Neuronal stem cell (in vitro differentiated cells): ENCODE results near the gene FIZ1.

ENCODE experiments used
- DNase-seq: peaks from one replicate; pipeline ENCODE4 v3.0.0-alpha.2; 2013; ENCODE audit warnings: low spot score
- H2AFZ ChIP-seq: one replicate; pipeline ENCODE4 v1.6.1; 2013; ENCODE audit warnings: mild to moderate bottlenecking, low read length, inconsistent platforms
- H2AK5ac ChIP-seq: 2 replicates; pipeline ENCODE4 v1.6.1; 2013; ENCODE audit warnings: low read depth, mild to moderate bottlenecking, inconsistent platforms, low read length, moderate library complexity, mixed read lengths
- H2BK120ac ChIP-seq: 2 replicates; pipeline ENCODE4 v1.6.1; 2013; ENCODE audit warnings: low read depth, mild to moderate bottlenecking, inconsistent platforms, low read length, moderate library complexity, mixed read lengths
- H2BK12ac ChIP-seq: one replicate; pipeline ENCODE4 v1.6.1; 2013; ENCODE audit warnings: low read length, inconsistent platforms
- H2BK15ac ChIP-seq: 2 replicates; pipeline ENCODE4 v1.6.1; 2013; ENCODE audit warnings: mild to moderate bottlenecking, low read length, inconsistent platforms, mixed read lengths
- H2BK5ac ChIP-seq: one replicate; pipeline ENCODE4 v1.6.1; 2013; ENCODE audit warnings: inconsistent platforms, mild to moderate bottlenecking, low read length, moderate library complexity
- H3K14ac ChIP-seq: one replicate; pipeline ENCODE4 v1.6.1; 2013; ENCODE audit warnings: low read length, inconsistent platforms
- H3K18ac ChIP-seq: 2 replicates; pipeline ENCODE4 v1.6.1; 2013; ENCODE audit warnings: low read length, inconsistent platforms
- H3K23ac ChIP-seq: 2 replicates; pipeline ENCODE4 v1.6.1; 2013; ENCODE audit warnings: low read depth, mild to moderate bottlenecking, mixed read lengths, low read length, inconsistent platforms; ENCODE audit not compliant: poor library complexity
- H3K27ac ChIP-seq: replicated peaks from 3 replicates; pipeline ENCODE4 v1.5.1; 2013; ENCODE audit warnings: low read length, inconsistent platforms
- H3K27me3 ChIP-seq, 3 experiments: 2 replicates each; pipeline ENCODE4 v1.6.1; 2013; ENCODE audit warnings: low read length in 3 of 3, mild to moderate bottlenecking in 2 of 3, inconsistent platforms in 1 of 3, low read depth in 1 of 3, mixed read lengths in 1 of 3, moderate library complexity in 1 of 3; ENCODE audit not compliant: control insufficient read depth in 3 of 3, insufficient read depth in 3 of 3
- H3K36me3 ChIP-seq, 2 donors: replicated peaks in 1 of 2; 2 replicates each; pipeline ENCODE4 v1.6.1; 2013; ENCODE audit warnings: low read length in 2 of 2; ENCODE audit not compliant: control insufficient read depth in 2 of 2, insufficient read depth in 2 of 2
- H3K4ac ChIP-seq: 2 replicates; pipeline ENCODE4 v1.6.1; 2013; ENCODE audit warnings: inconsistent platforms, mild to moderate bottlenecking, low read length, moderate library complexity
- H3K4me1 ChIP-seq, 2 donors: 1 replicate in 1 of 2; 2 replicates in 1 of 2; pipeline ENCODE4 v1.6.1; 2013; ENCODE audit warnings: low read length in 2 of 2, low read depth in 1 of 2; ENCODE audit not compliant: control insufficient read depth in 2 of 2, insufficient read depth in 1 of 2
- H3K4me2 ChIP-seq: one replicate; pipeline ENCODE4 v1.6.1; 2013; ENCODE audit warnings: mild to moderate bottlenecking, low read length, inconsistent platforms; ENCODE audit not compliant: insufficient read depth, poor library complexity, severe bottlenecking
- H3K4me3 ChIP-seq, 2 donors: 2 replicates each; pipeline ENCODE4 v1.5.1; 2013; ENCODE audit warnings: low read length in 2 of 2, mild to moderate bottlenecking in 2 of 2, inconsistent platforms in 1 of 2, moderate library complexity in 1 of 2
- H3K79me1 ChIP-seq: one replicate; pipeline ENCODE4 v1.6.1; 2013; ENCODE audit warnings: low read depth, mild to moderate bottlenecking, inconsistent platforms, low read length, moderate library complexity
- H3K9ac ChIP-seq: one replicate; pipeline ENCODE4 v1.6.1; 2013; ENCODE audit warnings: mild to moderate bottlenecking, low read depth, low read length, inconsistent platforms; ENCODE audit not compliant: poor library complexity
- H3K9me3 ChIP-seq, 2 donors: replicated peaks in 1 of 2; 2 replicates each; pipeline versions ENCODE3 to v1.6.1; 2013; ENCODE audit warnings: low read length in 2 of 2, mild to moderate bottlenecking in 2 of 2, inconsistent platforms in 1 of 2, low read depth in 1 of 2, mixed read lengths in 1 of 2, moderate library complexity in 1 of 2; ENCODE audit not compliant: control insufficient read depth in 2 of 2, insufficient read depth in 1 of 2
- H4K8ac ChIP-seq: one replicate; pipeline ENCODE4 v1.6.1; 2013; ENCODE audit warnings: low read depth, mild to moderate bottlenecking, inconsistent platforms, low read length, moderate library complexity
- H4K91ac ChIP-seq: one replicate; pipeline ENCODE4 v1.6.1; 2013; ENCODE audit warnings: low read length, low read depth, mild to moderate bottlenecking, inconsistent platforms; ENCODE audit not compliant: poor library complexity
- WGBS, 2 donors: extraction: QIAGEN DNeasy Blood & Tissue Kit; methylation state at CpG; one replicate each; pipeline ENCODE4 v1.1.7; 2013; ENCODE audit warnings: missing lambda C conversion rate in 2 of 2, mixed read lengths in 1 of 2; ENCODE audit not compliant: insufficient read length in 2 of 2, insufficient replicate concordance in 1 of 2; ENCODE audit errors: extremely low coverage in 2 of 2; 5-methylcytosine and 5-hydroxymethylcytosine counted together

The FIZ1 gene

GRCh38 chr19:55643887-55644176 is 44.5 kb upstream of the FIZ1 start:
- Histone ChIP-seq H3K4me2 (peak overlapping the region; percentile 89), H3K4ac (peak overlapping the region; percentile 3), H3K4me3 (peak overlapping the region; percentile 84 to 94), H3K27me3 (no peaks in the 10 kb centered on the region), H2BK12ac (no peak overlapping the region), H2AK5ac (peak overlapping the region; percentile 95), H3K4me1 (peaks cover 25 to 31% of the 10 kb centered on the region in 2 donors), H2BK120ac (no peak overlapping the region), H4K91ac (no peak overlapping the region), H3K27ac (no peak overlapping the region), H3K23ac (peak overlapping the region; percentile 8), H3K18ac (peak overlapping the region; percentile 76), H3K36me3 (peaks cover 17 to 20% of the 10 kb centered on the region in 2 donors), H2BK15ac (no peak overlapping the region), H3K14ac (peak overlapping the region; percentile 89), H3K9ac (peak overlapping the region; percentile 86), H3K79me1 (peaks cover 35% of the 10 kb centered on the region), H2AFZ (peak overlapping the region; percentile 64), H3K9me3 (no peaks in the 10 kb centered on the region), H2BK5ac (peak overlapping the region; percentile 84), H4K8ac (no peak overlapping the region)
- no CpG with 5 or more reads among the region's 15 CpGs for WGBS, 2 donors
- no peak for DNase-seq

GRCh38 chr19:55643003-55643886 is 43.9 kb upstream of the FIZ1 start, which contains the start of gene ZNF581:
Gene ZNF581 (plus strand): TSS chr19:55643649. CDS start chr19:55644572, 923 bp downstream.
- H3K23ac ChIP-seq, result peak within 1 kb of the TSS; percentile 98
- H3K4me3 ChIP-seq, result peak within 1 kb of the TSS; percentile 84 to 94
- peak within 1 kb of the TSS; percentile 92 for H4K8ac ChIP-seq
- peak within 1 kb of the TSS; percentile 76 for H3K4ac ChIP-seq
- H3K9ac ChIP-seq, result peak within 1 kb of the TSS; percentile 92
- WGBS, 2 donors, result no CpG with 5 or more reads among the region's 56 CpGs
- H2AFZ ChIP-seq, result peak within 1 kb of the TSS; percentile 64
- H3K4me2 ChIP-seq, result peak within 1 kb of the TSS; percentile 93
- no peak within 1 kb of the TSS for H3K27ac ChIP-seq
- H2BK15ac ChIP-seq, result peak within 1 kb of the TSS; percentile 67
- H3K9me3 ChIP-seq, result no peaks in the 10 kb centered on the region
- no peaks in the 10 kb centered on the region for H3K27me3 ChIP-seq
- peak within 1 kb of the TSS; percentile 93 for H2BK5ac ChIP-seq
- no peak within 1 kb of the TSS for H2BK120ac ChIP-seq
- peaks cover 22 to 26% of the 10 kb centered on the region in 2 donors for H3K4me1 ChIP-seq
- H2BK12ac ChIP-seq, result peak within 1 kb of the TSS; percentile 84
- no peak within 1 kb of the TSS for H4K91ac ChIP-seq
- peaks cover 32% of the 10 kb centered on the region for H3K79me1 ChIP-seq
- H3K18ac ChIP-seq, result peak within 1 kb of the TSS; percentile 93
- peak within 1 kb of the TSS; percentile 89 for H3K14ac ChIP-seq
- peak within 1 kb of the TSS; percentile 99 for H2AK5ac ChIP-seq
- DNase-seq, result peak; percentile 73
- peaks cover 17 to 24% of the 10 kb centered on the region in 2 donors for H3K36me3 ChIP-seq

GRCh38 chr19:55642153-55643002 is 43.1 kb upstream of the FIZ1 start:
- H4K91ac ChIP-seq, result no peak overlapping the region
- no peaks in the 10 kb centered on the region for H3K27me3 ChIP-seq
- peak overlapping the region; percentile 82 for H3K14ac ChIP-seq
- H3K23ac ChIP-seq, result peak overlapping the region; percentile 98
- peak overlapping the region; percentile 92 for H4K8ac ChIP-seq
- peak overlapping the region; percentile 99 for H2AK5ac ChIP-seq
- peaks cover 20 to 23% of the 10 kb centered on the region in 2 donors for H3K4me1 ChIP-seq
- H3K79me1 ChIP-seq, result peaks cover 33% of the 10 kb centered on the region
- H3K4ac ChIP-seq, result no peak overlapping the region
- peak overlapping the region; percentile 84 for H2BK12ac ChIP-seq
- DNase-seq, result no peak
- H3K9me3 ChIP-seq, result no peaks in the 10 kb centered on the region
- peak overlapping the region; percentile 84 to 94 for H3K4me3 ChIP-seq
- peak overlapping the region; percentile 92 for H3K9ac ChIP-seq
- no CpG with 5 or more reads among the region's 65 CpGs for WGBS, 2 donors
- H2BK120ac ChIP-seq, result no peak overlapping the region
- H2AFZ ChIP-seq, result no peak overlapping the region
- no peak overlapping the region for H3K27ac ChIP-seq
- H3K4me2 ChIP-seq, result peak overlapping the region; percentile 93
- H3K18ac ChIP-seq, result peak overlapping the region; percentile 93
- peak overlapping the region; percentile 93 for H2BK5ac ChIP-seq
- peaks cover 17 to 27% of the 10 kb centered on the region in 2 donors for H3K36me3 ChIP-seq
- peak overlapping the region; percentile 67 for H2BK15ac ChIP-seq
